ENCODE data around the gene PTPRM. TPM values are rescaled to one million over a fixed set of nuclear protein-coding genes. Genes with fewer than 3 reads are reported as not detected.

PTPRM gene
- total and polyA plus RNA-seq, 2 of the 8 experiments (the other 6 are each of a cell fraction or from before 2014, with no cell fraction given) = 4.1 to 7.0 TPM

- Histone ChIP-seq H2BK20ac (ENCODE audit: low read length) (no peak overlapping the region), H4K8ac (ENCODE audit: extremely low read depth, insufficient read depth, low read length) (no peak overlapping the region), H2BK5ac (ENCODE audit: low read depth, low read length) (no peak overlapping the region), H4K91ac (replicated peaks; ENCODE audit: insufficient read length, low read length) (no peak overlapping the region), H3K14ac (ENCODE audit: insufficient read length) (no peak overlapping the region), H3K27me3 (replicated peaks in 1 of 4; ENCODE audit: control insufficient read depth in 3 of 4, extremely low read depth in 1 of 4, insufficient read depth in 3 of 4, low read length in 3 of 4) (no peaks in the 10 kb centered on the region), H3K9ac (replicated peaks in 1 of 4; ENCODE audit: extremely low read depth in 1 of 4, low read depth in 3 of 4, low read length in 3 of 4) (no peak overlapping the region), H2AFZ (ENCODE audit: low read length) (no peak overlapping the region), H3K79me1 (ENCODE audit: low read depth, low read length) (no peaks in the 10 kb centered on the region), H3K23me2 (ENCODE audit: low read depth, low read length) (no peaks in the 10 kb centered on the region), H4K20me1 (replicated peaks in 1 of 2; ENCODE audit: control insufficient read depth in 1 of 2, insufficient read depth in 2 of 2, low read length in 2 of 2) (no peaks in the 10 kb centered on the region), H3K4ac (replicated peaks; ENCODE audit: insufficient read length, low read depth, low read length) (no peak overlapping the region), H3K4me2 (ENCODE audit: insufficient read depth in 1 of 2, low read depth in 2 of 2, low read length in 2 of 2) (no peak overlapping the region), H2BK12ac (ENCODE audit: low read depth, low read length) (no peak overlapping the region), H3K56ac (replicated peaks; ENCODE audit: insufficient read length, low read depth, low read length) (no peak overlapping the region), H3K18ac (ENCODE audit: extremely low read depth, low read length) (no peak overlapping the region), H3K36me3 (ENCODE audit: control insufficient read depth in 2 of 4, insufficient read depth in 4 of 4, low read length in 3 of 4) (no peaks in the 10 kb centered on the region), H3K23ac (ENCODE audit: insufficient read length) (no peak overlapping the region), H3K4me3 (ENCODE audit: extremely low read depth in 1 of 4, insufficient read depth in 2 of 4, low read depth in 3 of 4, low read length in 4 of 4) (no peak overlapping the region), H3K9me3 (ENCODE audit: insufficient read depth in 2 of 2, low read depth in 1 of 2, low read length in 1 of 2) (no peaks in the 10 kb centered on the region), H4K5ac (ENCODE audit: insufficient read length, low read depth, low read length) (no peak overlapping the region), H2BK15ac (ENCODE audit: low read length) (no peak overlapping the region), H2BK120ac (replicated peaks; ENCODE audit: low read depth, low read length) (no peak overlapping the region), H3K4me1 (replicated peaks in 1 of 4; ENCODE audit: control insufficient read depth in 3 of 4, insufficient read depth in 4 of 4, low read length in 3 of 4) (peaks cover 2 to 5% (median 4%) of the 10 kb centered on the region in 4 experiments; a peak in 5 of 7 replicates), H3K79me2 (ENCODE audit: control insufficient read depth in 1 of 2, insufficient read depth in 2 of 2, low read length in 2 of 2) (no peaks in the 10 kb centered on the region), H2AK5ac (ENCODE audit: low read depth, low read length) (no peak overlapping the region), H3K27ac (ENCODE audit: low read depth, low read length) (no peak overlapping the region)
- DNase-seq (ENCODE audit: low read depth in 1 of 2, low spot score in 2 of 2) (no peak), FAIRE-seq (no peak)
- ChIA-PET POLR2A (ENCODE audit: partially characterized antibody) (no interaction called here), CTCF (ENCODE audit: partially characterized antibody) (no interaction called here)
- 81% methylated on average over 2 of the region's 2 CpGs; no CpG with 5 or more reads in 1 of the 2 experiments for WGBS, 2 experiments (ENCODE audit: extremely low coverage in 1 of 2, insufficient coverage in 1 of 2, insufficient read length in 1 of 2, insufficient replicate concordance in 2 of 2, low coverage in 1 of 2, low lambda C conversion rate in 2 of 2, missing lambda C conversion rate in 1 of 2)
- TF ChIP-seq CTBP2 (IDR thresholded peaks at IDR 0.05; ENCODE audit: borderline replicate concordance, insufficient read depth, insufficient read length, low read length) = no peak
- TF ChIP-seq HDAC6 (IDR thresholded peaks at IDR 0.05; ENCODE audit: low read depth, low read length) = no peak
- no peak for TF ChIP-seq RBBP5 (IDR thresholded peaks at IDR 0.05; ENCODE audit: borderline replicate concordance, low read depth, low read length)
- no peak for TF ChIP-seq NANOG (IDR thresholded peaks at IDR 0.05; ENCODE audit: insufficient read depth, low read depth, low read length, poor library complexity, severe bottlenecking)
- TF ChIP-seq CEBPB (IDR thresholded peaks at IDR 0.05; ENCODE audit: low read depth, low read length) = no peak
- no peak for TF ChIP-seq POLR2A (IDR thresholded peaks at IDR 0.05; ENCODE audit: control extremely low read depth in 1 of 2, low read depth in 2 of 2, low read length in 2 of 2)
- TF ChIP-seq KDM4A (IDR thresholded peaks at IDR 0.05; ENCODE audit: low read depth, low read length, severe bottlenecking) = no peak
- TF ChIP-seq EP300 (IDR thresholded peaks at IDR 0.05; ENCODE audit: borderline replicate concordance in 1 of 2, low read depth in 2 of 2, low read length in 2 of 2) = no peak
- TF ChIP-seq CHD2 (IDR thresholded peaks at IDR 0.05; ENCODE audit: low read length) = no peak
- no peak for TF ChIP-seq JUND (IDR thresholded peaks at IDR 0.05; ENCODE audit: low read length)
- TF ChIP-seq CBX8 (IDR thresholded peaks at IDR 0.05; ENCODE audit: borderline replicate concordance, low read depth, low read length) = no peak
- no peak for TF ChIP-seq GABPA (IDR thresholded peaks at IDR 0.05; ENCODE audit: borderline replicate concordance, insufficient read depth, low read length)
Measured at GRCh38 chr18:7671105-7671504, 104.0 kb downstream of the PTPRM start.
